GM21390 (cell line): Measurements from ENCODE around the gene GNB1L.
"Not testable (repeated sequence)": the region's sequence is repeated elsewhere in the genome, so short reads cannot be mapped to it uniquely, and the experiment has no call there.

Source experiments
- ATAC-seq: cut with Tn5 transposase; IDR thresholded peaks from one replicate; pipeline ENCODE4 v1.9.1; 2021; ENCODE audit not compliant: unreplicated experiment

Gene GNB1L

GRCh38 chr22:19784384-19785175 is 70.1 kb downstream of the GNB1L start:
- no peak for ATAC-seq

GRCh38 chr22:19783586-19784383 is 70.9 kb downstream of the GNB1L start:
- ATAC-seq: no peak

- no peak for ATAC-seq
Measured at GRCh38 chr22:19782533-19782932, 72.1 kb downstream of the GNB1L start.

GRCh38 chr22:19779685-19780268 is 74.9 kb downstream of the GNB1L start:
- no peak for ATAC-seq

GRCh38 chr22:19779011-19779421 is 75.7 kb downstream of the GNB1L start:
- ATAC-seq: no peak

- ATAC-seq: not testable (repeated sequence)
Measured at GRCh38 chr22:19777192-19777591, 77.5 kb downstream of the GNB1L start.

GRCh38 chr22:19776433-19777031 is 78.1 kb downstream of the GNB1L start:
- no peak for ATAC-seq

- ATAC-seq: no peak
Measured at GRCh38 chr22:19775496-19776325, 79.0 kb downstream of the GNB1L start.

- no peak for ATAC-seq
Measured at GRCh38 chr22:19774628-19775027, 80.0 kb downstream of the GNB1L start.

GRCh38 chr22:19773470-19774040 is 81.1 kb downstream of the GNB1L start:
- ATAC-seq: no peak

GRCh38 chr22:19772673-19773469 is 81.8 kb downstream of the GNB1L start:
- peak; percentile 58 for ATAC-seq

GRCh38 chr22:19772422-19772672 is 82.3 kb downstream of the GNB1L start:
- no peak for ATAC-seq

GRCh38 chr22:19770349-19771220 is 84.1 kb downstream of the GNB1L start:
- ATAC-seq: no peak

GRCh38 chr22:19769393-19769715 is 85.3 kb downstream of the GNB1L start:
- ATAC-seq: no peak

- ATAC-seq: no peak
Measured at GRCh38 chr22:19767427-19768341, 87.0 kb downstream of the GNB1L start.

GRCh38 chr22:19766511-19767426 is 87.9 kb downstream of the GNB1L start:
- ATAC-seq: no peak

- no peak for ATAC-seq
Measured at GRCh38 chr22:19766240-19766510, 88.5 kb downstream of the GNB1L start.
